ACC112 (cell line): Measurements from ENCODE around the gene MACF1.

Source experiments
- H2AFZ ChIP-seq: fragments of 200-600 bp; sonication (generic); one replicate; pipeline ENCODE4 v1.6.0; 2017; ENCODE audit warnings: antibody characterized with exemption, low read length; ENCODE audit not compliant: unreplicated experiment
- H3K27ac ChIP-seq: fragments of 200-600 bp; sonication (generic); 2 replicates; pipeline ENCODE4 v1.5.1; 2014; ENCODE audit warnings: low read depth, mild to moderate bottlenecking, antibody characterized with exemption, low read length, moderate library complexity
- H3K27me3 ChIP-seq: fragments of 200-600 bp; sonication (generic); 2 replicates; pipeline ENCODE4 v1.6.1; 2014; ENCODE audit warnings: mild to moderate bottlenecking, antibody characterized with exemption, low read length, moderate library complexity, mixed read lengths; ENCODE audit not compliant: insufficient read depth
- H3K36me3 ChIP-seq: fragments of 200-600 bp; sonication (generic); 2 replicates; pipeline ENCODE4 v1.6.1; 2016; ENCODE audit warnings: mild to moderate bottlenecking, antibody characterized with exemption, low read length, moderate library complexity, mixed read lengths; ENCODE audit not compliant: insufficient read depth
- H3K4me1 ChIP-seq: fragments of 200-600 bp; sonication (generic); one replicate; pipeline ENCODE4 v1.6.1; 2016; ENCODE audit warnings: low read length, mixed read lengths; ENCODE audit not compliant: insufficient read depth, unreplicated experiment, control insufficient read depth
- H3K4me3 ChIP-seq: fragments of 200-600 bp; sonication (generic); 2 replicates; pipeline ENCODE4 v1.5.1; 2014; ENCODE audit warnings: mild to moderate bottlenecking, low read depth, low read length
- H3K79me2 ChIP-seq: fragments of 200-600 bp; sonication (generic); one replicate; pipeline ENCODE4 v1.6.0; 2016; ENCODE audit warnings: low read length; ENCODE audit not compliant: control insufficient read depth, unreplicated experiment, insufficient read depth

MACF1 gene

DNA sequence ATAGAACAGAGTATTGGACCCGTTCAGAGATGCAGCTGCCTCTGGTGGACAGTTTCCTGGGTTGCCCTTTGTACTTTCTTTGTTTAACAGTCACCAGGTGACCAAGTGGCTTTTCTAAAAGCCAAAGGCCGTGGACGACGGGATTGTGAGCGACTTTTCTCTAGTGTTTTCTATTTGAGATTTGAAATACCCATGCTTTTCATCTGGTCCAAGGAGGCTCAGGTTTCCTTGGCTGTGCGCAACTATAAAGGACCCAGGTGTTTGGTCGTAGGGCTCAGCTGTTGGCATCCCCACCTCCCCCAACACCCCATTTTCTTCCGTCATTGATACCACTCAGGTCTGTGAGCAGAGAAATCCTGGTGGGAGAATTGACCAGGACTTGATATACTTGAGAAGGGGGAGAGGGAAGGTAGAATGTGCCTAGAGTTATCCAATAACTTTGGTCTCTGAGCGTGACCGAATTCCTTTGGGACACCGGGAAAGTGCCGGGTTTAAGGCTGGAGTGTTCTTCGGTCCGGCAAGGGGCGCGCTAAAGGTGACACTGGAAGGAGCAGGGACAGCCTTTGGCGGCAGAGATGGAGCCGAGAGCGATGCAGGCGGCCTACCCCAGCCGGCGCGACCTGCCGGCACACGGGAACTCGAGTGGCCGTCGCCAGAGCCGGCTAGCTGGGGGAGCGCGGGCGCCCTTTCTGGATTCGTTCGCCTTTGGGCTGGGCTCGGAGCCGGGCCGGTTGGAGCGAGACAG is 203.6 kb downstream of the MACF1 start:
- H3K27ac ChIP-seq, result peak overlapping the region; percentile 51
- no peak overlapping the region for H2AFZ ChIP-seq
- H3K36me3 ChIP-seq, result no peaks in the 10 kb centered on the region
- peaks cover 53% of the 10 kb centered on the region for H3K79me2 ChIP-seq
- H3K4me1 ChIP-seq, result peaks cover 59% of the 10 kb centered on the region
- peak overlapping the region; percentile 93 for H3K4me3 ChIP-seq
- no peaks in the 10 kb centered on the region for H3K27me3 ChIP-seq

DNA sequence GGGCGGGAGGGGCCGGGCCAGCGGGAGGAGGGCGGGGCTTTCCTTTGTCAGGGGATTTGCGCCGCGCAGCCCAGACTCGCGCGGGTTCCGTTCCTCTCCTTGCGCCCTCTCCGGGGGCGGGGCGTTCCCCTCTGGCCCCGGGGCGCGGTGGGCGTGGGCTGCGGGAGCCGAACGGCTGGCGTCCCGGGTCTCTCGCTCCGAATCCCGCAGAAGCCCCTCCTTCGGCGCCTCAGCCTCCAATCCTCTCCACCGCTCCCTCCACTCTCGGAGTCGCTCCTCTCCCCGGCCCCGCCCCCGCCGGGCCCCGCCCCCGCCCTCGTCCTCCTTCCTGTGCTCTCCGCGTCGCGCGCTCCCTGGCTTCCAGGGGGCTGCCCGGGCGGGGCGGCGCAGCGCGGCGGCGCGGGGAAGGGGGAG is 204.2 kb downstream of the MACF1 start:
- no peak overlapping the region for H2AFZ ChIP-seq
- H3K27ac ChIP-seq, result peak overlapping the region; percentile 51; the same call in 1 of the 2 replicates
- H3K4me3 ChIP-seq, result peak overlapping the region; percentile 93
- peaks cover 54% of the 10 kb centered on the region for H3K79me2 ChIP-seq
- peaks cover 59% of the 10 kb centered on the region for H3K4me1 ChIP-seq
- no peaks in the 10 kb centered on the region for H3K36me3 ChIP-seq
- no peaks in the 10 kb centered on the region for H3K27me3 ChIP-seq

DNA sequence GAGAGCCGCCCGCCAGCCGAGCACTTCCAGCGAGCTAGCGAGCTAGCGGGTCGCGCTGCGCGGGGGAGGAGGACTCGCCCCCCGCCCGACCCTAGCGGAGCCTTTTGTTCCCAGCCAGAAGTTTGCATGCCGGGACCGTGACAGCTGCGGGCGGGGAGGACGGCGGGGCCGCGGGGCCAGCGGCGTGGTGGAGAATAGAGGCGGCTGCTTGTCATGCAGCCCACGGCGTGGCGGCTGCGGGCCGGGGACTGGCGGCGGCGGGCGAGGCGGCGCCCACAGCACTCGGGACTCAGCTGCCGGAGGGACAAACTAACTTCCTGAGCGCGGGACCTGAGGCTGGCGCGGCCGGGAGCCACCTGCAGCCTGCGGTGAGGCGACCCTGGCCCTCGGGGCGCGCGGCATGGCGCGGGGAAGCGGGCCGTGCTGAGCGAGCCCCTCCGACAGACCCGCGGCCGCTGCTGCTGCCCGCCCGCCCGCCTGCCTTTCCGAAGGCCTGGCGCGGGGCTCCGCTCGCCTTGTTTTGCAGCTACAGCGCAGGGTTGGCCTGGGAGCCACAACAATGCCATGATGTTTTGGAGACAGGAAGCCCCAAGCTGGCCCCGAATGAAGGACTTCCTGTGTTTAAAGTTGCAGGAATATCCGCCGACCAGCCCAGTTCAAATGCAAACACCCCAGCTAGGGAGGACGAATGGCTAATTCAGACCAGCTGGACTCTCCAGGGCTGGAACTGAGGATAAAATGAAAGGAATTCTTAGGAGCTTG is 204.7 kb downstream of the MACF1 start:
- peaks cover 65% of the 10 kb centered on the region for H3K4me1 ChIP-seq
- peak overlapping the region; percentile 49 for H3K27ac ChIP-seq
- H3K4me3 ChIP-seq, result peak overlapping the region; percentile 93
- peaks cover 60% of the 10 kb centered on the region for H3K79me2 ChIP-seq
- no peaks in the 10 kb centered on the region for H3K36me3 ChIP-seq
- peak overlapping the region; percentile 15 for H2AFZ ChIP-seq
- no peaks in the 10 kb centered on the region for H3K27me3 ChIP-seq

DNA sequence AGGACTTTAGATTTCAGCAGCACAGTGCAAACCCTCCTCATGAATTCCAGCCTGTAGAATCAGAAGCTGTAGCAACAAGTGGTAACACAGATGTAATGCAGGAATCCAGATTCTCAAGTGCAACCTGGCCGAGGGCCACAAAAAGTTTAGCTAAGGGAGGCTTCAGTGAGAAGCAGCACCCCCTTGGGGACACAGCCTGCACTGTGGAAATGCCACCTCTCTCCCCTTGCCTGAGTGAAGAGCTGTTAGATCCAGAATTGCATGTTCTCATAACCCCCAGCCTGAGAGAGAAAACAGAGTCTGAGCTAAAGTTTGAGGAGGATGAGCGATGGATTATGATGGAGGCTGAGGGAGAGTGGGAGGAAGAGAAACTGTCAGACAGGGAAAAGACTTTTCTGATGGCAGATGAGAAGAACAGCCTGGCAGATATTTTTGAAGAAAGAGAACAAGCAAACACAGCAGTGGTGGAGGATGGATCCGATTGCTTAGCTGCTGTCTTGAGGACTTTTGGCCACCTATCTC is 206.5 kb downstream of the MACF1 start:
- Histone ChIP-seq H3K4me1 (peaks cover 67% of the 10 kb centered on the region), H3K36me3 (peaks cover 5% of the 10 kb centered on the region; the same call in 1 of the 2 replicates), H3K4me3 (peak overlapping the region; percentile 93), H2AFZ (no peak overlapping the region), H3K27ac (no peak overlapping the region), H3K27me3 (no peaks in the 10 kb centered on the region), H3K79me2 (peaks cover 71% of the 10 kb centered on the region)

DNA sequence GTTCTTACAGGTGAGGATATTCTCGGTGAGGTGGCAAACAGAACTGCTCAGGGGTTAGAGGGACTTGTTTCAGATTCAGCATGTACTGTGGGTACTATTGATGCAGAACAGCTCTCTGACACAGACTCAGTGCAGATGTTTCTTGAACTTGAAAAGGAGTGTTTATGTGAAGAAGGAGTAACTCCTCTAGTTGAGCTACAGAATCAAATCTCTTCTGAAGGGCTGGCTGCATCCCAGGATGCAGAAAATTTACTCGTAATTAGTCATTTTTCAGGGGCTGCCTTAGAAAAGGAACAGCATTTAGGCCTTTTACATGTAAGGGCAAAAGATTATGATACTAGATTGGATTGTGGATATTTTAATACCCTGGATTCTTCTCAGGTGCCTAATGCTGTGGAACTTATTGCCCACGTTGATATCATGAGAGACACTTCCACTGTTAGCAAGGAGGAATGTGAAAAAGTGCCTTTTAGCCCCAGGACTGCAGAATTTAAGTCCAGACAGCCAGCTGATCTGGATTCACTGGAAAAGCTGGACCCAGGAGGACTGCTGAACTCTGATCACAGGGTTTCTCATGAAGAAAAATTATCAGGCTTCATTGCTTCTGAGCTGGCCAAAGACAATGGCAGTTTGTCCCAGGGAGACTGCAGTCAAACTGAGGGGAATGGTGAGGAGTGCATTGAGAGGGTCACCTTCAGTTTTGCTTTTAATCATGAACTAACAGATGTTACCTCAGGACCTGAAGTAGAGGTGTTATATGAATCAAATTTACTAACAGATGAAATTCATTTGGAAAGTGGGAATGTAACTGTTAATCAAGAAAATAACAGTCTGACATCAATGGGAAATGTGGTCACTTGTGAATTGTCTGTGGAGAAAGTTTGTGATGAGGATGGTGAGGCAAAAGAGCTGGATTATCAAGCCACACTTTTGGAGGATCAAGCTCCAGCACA is 207.3 kb downstream of the MACF1 start:
- H2AFZ ChIP-seq, result no peak overlapping the region
- H3K79me2 ChIP-seq, result peaks cover 76% of the 10 kb centered on the region
- peaks cover 5% of the 10 kb centered on the region; the same call in 1 of the 2 replicates for H3K36me3 ChIP-seq
- no peak overlapping the region for H3K27ac ChIP-seq
- H3K27me3 ChIP-seq, result no peaks in the 10 kb centered on the region
- H3K4me1 ChIP-seq, result peaks cover 62% of the 10 kb centered on the region
- peak overlapping the region; percentile 93 for H3K4me3 ChIP-seq

DNA sequence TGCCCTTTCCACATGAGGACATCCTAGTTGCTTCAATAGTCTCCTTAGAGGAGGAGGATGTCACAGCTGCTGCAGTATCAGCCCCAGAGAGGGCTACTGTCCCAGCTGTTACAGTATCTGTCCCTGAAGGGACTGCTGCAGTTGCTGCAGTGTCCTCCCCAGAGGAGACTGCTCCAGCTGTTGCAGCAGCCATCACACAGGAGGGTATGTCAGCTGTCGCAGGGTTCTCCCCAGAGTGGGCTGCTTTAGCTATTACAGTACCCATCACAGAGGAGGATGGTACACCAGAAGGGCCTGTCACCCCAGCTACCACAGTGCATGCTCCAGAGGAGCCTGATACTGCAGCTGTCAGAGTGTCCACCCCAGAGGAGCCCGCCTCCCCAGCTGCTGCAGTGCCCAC is 208.4 kb downstream of the MACF1 start:
- Histone ChIP-seq H3K4me3 (no peak overlapping the region), H3K36me3 (peaks cover 5% of the 10 kb centered on the region; the same call in 1 of the 2 replicates), H3K27me3 (no peaks in the 10 kb centered on the region), H3K27ac (no peak overlapping the region), H2AFZ (no peak overlapping the region), H3K79me2 (peaks cover 77% of the 10 kb centered on the region), H3K4me1 (peaks cover 51% of the 10 kb centered on the region)

DNA sequence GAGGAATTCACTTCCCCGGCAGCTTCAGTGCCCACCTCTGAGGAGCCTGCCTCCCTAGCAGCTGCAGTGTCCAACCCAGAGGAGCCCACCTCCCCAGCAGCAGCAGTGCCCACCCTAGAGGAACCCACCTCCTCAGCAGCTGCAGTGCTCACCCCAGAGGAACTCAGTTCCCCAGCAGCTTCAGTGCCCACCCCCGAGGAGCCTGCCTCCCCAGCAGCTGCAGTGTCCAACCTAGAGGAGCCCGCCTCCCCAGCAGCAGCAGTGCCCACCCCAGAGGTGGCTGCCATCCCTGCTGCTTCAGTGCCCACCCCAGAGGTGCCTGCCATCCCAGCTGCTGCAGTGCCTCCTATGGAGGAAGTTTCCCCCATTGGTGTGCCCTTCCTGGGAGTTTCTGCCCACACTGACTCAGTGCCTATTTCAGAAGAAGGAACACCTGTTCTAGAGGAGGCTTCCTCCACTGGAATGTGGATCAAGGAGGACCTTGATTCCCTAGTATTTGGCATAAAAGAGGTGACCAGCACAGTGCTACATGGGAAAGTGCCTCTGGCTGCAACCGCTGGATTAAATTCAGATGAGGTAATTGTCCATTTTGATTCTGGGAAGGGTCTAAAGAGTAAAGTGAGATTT is 209.5 kb downstream of the MACF1 start:
- peaks cover 83% of the 10 kb centered on the region for H3K79me2 ChIP-seq
- peaks cover 49% of the 10 kb centered on the region for H3K4me1 ChIP-seq
- H3K4me3 ChIP-seq, result peak overlapping the region; percentile 46
- peaks cover 5% of the 10 kb centered on the region; the same call in 1 of the 2 replicates for H3K36me3 ChIP-seq
- H3K27ac ChIP-seq, result no peak overlapping the region
- no peak overlapping the region for H2AFZ ChIP-seq
- no peaks in the 10 kb centered on the region for H3K27me3 ChIP-seq

DNA sequence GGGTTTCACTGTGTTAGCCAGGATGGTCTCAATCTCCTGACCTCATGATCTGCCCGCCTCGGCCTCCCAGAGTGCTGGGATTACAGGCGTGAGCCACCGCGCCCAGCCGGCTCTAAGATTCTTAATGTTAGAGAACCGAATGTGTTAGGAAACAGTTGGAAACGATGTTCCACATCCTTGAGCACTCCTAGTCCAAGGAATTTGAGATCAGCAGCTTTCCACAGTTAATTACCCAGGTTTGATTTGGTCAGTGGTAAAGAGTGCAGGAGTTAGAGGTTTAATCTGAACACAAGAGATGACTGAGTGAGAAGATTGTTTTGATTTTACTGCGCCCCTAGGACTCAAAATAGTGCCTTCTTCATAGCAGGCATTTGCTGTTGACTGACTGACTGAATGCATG is 211.1 kb downstream of the MACF1 start:
- H3K4me1 ChIP-seq, result peaks cover 42% of the 10 kb centered on the region
- H3K79me2 ChIP-seq, result peaks cover 80% of the 10 kb centered on the region
- no peak overlapping the region for H3K4me3 ChIP-seq
- no peak overlapping the region for H2AFZ ChIP-seq
- H3K36me3 ChIP-seq, result peaks cover 5% of the 10 kb centered on the region; the same call in 1 of the 2 replicates
- H3K27ac ChIP-seq, result no peak overlapping the region
- H3K27me3 ChIP-seq, result no peaks in the 10 kb centered on the region

DNA sequence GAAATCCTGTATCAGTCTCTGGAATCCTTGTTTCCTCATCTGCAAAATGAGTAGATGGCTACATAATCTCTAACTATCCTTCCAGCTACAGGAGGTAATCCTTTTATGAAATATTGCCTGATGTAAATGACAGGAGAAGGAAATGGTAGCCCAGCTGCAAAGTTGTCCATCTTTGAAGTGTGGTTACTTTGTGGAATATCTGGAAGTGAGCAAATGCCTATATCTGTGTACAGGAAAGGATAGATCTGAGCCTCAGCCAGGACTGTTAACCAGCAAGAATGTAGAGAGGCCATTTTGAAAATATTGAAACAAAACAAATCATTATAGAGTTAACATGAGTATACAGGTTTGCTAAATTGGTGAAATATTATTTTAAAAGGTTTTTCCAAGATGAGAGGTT is 212.1 kb downstream of the MACF1 start:
- Histone ChIP-seq H2AFZ (no peak overlapping the region), H3K4me3 (no peak overlapping the region), H3K27ac (no peak overlapping the region), H3K4me1 (peaks cover 33% of the 10 kb centered on the region), H3K79me2 (peaks cover 73% of the 10 kb centered on the region), H3K27me3 (no peaks in the 10 kb centered on the region), H3K36me3 (peaks cover 5% of the 10 kb centered on the region; the same call in 1 of the 2 replicates)
